ENCODE results near the gene GSK3B. TPM values are rescaled to one million over a fixed set of nuclear protein-coding genes. Genes with fewer than 3 reads are reported as not detected.

The GSK3B gene
- total RNA-seq, 1 experiment from 2014 or later = 56.5 TPM

GRCh38 chr3:119808843-119809242 lies 285.4 kb downstream of the GSK3B start:
- WGBS (ENCODE audit: extremely low coverage, insufficient read length, low lambda C conversion rate) = no CpG with 5 or more reads among the region's 6 CpGs
- Histone ChIP-seq H3K79me2 (ENCODE audit: insufficient read depth, low read length) (no peaks in the 10 kb centered on the region), H3K56ac (ENCODE audit: insufficient read length, low read depth, low read length) (no peak overlapping the region), H3K18ac (ENCODE audit: insufficient read length, low read depth, low read length) (no peak overlapping the region), H3K4me1 (ENCODE audit: insufficient read depth, low read length) (no peaks in the 10 kb centered on the region), H3T11ph (ENCODE audit: low read length) (no peak overlapping the region), H3K23me2 (ENCODE audit: insufficient read length, low read depth, low read length, poor library complexity, severe bottlenecking) (no peaks in the 10 kb centered on the region), H3K27me3 (ENCODE audit: insufficient read depth, low read length) (0 out of 2 replicates have a peak, but pooled peaks cover 3% of the 10 kb centered on the region), H3K23ac (ENCODE audit: insufficient read length, low read depth, low read length) (no peak overlapping the region), H2BK12ac (ENCODE audit: insufficient read length, low read depth, low read length) (no peak overlapping the region), H4K8ac (replicated peaks; ENCODE audit: insufficient read length, low read depth, low read length) (no peak overlapping the region), H3K9me3 (ENCODE audit: control insufficient read depth, low read depth, low read length) (no peaks in the 10 kb centered on the region), H4K20me1 (ENCODE audit: control insufficient read depth, insufficient read depth, insufficient read length) (no peaks in the 10 kb centered on the region), H2BK5ac (ENCODE audit: insufficient read length, low read length) (no peak overlapping the region), H3K4ac (ENCODE audit: low read depth, low read length) (no peak overlapping the region), H2BK120ac (ENCODE audit: low read depth, low read length, poor library complexity, severe bottlenecking) (no peak overlapping the region), H4K5ac (ENCODE audit: insufficient read length, low read depth, low read length) (no peak overlapping the region), H2AK5ac (ENCODE audit: insufficient read length, low read length) (no peak overlapping the region), H3K27ac (ENCODE audit: insufficient read length, low read depth, low read length) (no peak overlapping the region), H2BK15ac (ENCODE audit: low read depth, low read length) (no peak overlapping the region), H2BK20ac (ENCODE audit: low read depth, low read length, poor library complexity, severe bottlenecking) (no peak overlapping the region), H3K4me2 (ENCODE audit: insufficient read depth, insufficient read length, low read length) (no peak overlapping the region), H3K14ac (ENCODE audit: insufficient read depth, low read length) (no peak overlapping the region), H2AFZ (ENCODE audit: low read length) (no peak overlapping the region), H3K9ac (ENCODE audit: extremely low read depth, insufficient read length, low read length) (no peak overlapping the region), H4K91ac (ENCODE audit: insufficient read length, low read depth, low read length) (no peak overlapping the region), H3K79me1 (ENCODE audit: insufficient read depth, low read depth, low read length, poor library complexity, severe bottlenecking) (no peaks in the 10 kb centered on the region)
- Mint-ChIP-seq H3K27me3 (ENCODE audit: low read depth) (peaks cover 4% of the 10 kb centered on the region; the same call in 1 of the 2 replicates), H3K4me3 (no peak overlapping the region; a peak in 1 of 5 replicates), H3K27ac (no peak overlapping the region; a peak in 1 of 7 replicates), H3K9me3 (no peaks in the 10 kb centered on the region), H3K36me3 (ENCODE audit: insufficient read depth in 1 of 3, low read depth in 3 of 3) (no peaks in the 10 kb centered on the region), H3K4me1 (no peaks in the 10 kb centered on the region)
- DNase-seq = no peak
- TF ChIP-seq CTCF (conservative IDR thresholded peaks at IDR 0.05) = no peak
